ENCODE measurements around the gene BICC1. TPM values are rescaled to one million over a fixed set of nuclear protein-coding genes. Genes with fewer than 3 reads are reported as not detected.

The BICC1 gene
- total RNA-seq, 1 donor from 2014 or later, result 1.1 TPM

DNA sequence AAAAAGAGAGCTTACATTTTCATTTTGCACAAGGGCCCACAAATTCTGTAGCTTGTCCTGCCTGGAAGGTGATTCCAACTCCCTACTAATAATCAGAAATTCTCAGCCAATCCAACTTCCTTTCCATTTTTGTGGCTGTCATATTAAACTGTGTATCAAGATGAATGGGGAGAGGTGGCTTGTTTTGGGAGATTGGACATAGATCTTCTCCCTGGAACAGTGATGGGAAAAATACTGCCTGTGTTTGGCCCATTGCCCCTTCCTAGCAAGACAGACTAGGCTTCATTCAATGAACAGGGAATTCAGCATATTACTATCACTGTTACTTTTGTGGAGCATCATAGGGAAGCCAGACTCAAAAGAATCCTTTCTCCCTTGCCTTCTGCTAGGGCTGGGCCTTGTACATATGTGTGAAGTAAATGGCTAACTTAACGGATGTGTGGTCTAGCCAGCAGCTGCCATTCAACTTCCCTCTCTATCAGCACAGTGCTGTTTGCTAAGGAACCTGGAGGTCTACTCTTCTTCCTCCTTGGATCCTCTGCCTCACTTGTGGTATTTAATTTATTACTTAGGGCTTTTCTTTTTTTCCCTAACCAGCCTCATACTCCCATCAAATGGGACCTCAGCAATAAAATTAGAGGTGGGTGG lies 326.0 kb downstream of the BICC1 start:
- H3K27ac Mint-ChIP-seq (ENCODE audit: unreplicated experiment), result no peak overlapping the region

DNA sequence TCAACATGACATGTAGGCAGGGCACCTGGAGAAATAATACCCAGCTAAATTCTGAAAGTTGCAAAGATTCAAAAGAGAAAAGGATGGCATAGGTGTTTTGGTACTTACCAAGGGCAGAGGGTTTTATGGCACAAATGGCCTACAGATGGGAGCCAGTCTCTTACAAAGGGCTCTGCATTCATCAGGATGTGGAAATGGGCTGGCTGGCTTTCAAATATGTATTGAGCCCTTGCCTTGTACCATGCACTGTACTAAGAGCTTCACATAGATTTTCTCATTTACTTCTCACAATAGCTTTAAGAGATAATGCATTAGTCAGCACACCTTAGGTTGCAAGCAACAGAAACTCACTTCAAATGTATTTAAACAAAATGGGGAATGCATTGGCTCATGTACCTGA lies 327.1 kb downstream of the BICC1 start:
- TF ChIP-seq, protein P1, sequence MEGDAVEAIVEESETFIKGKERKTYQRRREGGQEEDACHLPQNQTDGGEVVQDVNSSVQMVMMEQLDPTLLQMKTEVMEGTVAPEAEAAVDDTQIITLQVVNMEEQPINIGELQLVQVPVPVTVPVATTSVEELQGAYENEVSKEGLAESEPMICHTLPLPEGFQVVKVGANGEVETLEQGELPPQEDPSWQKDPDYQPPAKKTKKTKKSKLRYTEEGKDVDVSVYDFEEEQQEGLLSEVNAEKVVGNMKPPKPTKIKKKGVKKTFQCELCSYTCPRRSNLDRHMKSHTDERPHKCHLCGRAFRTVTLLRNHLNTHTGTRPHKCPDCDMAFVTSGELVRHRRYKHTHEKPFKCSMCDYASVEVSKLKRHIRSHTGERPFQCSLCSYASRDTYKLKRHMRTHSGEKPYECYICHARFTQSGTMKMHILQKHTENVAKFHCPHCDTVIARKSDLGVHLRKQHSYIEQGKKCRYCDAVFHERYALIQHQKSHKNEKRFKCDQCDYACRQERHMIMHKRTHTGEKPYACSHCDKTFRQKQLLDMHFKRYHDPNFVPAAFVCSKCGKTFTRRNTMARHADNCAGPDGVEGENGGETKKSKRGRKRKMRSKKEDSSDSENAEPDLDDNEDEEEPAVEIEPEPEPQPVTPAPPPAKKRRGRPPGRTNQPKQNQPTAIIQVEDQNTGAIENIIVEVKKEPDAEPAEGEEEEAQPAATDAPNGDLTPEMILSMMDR (IDR thresholded peaks at IDR 0.05; ENCODE audit: unreplicated experiment), result no peak
- DNase-seq (ENCODE audit: low spot score), result no peak
- Mint-ChIP-seq H3K9me3 (ENCODE audit: unreplicated experiment) (no peaks in the 10 kb centered on the region), H3K36me3 (ENCODE audit: low read depth, unreplicated experiment) (no peaks in the 10 kb centered on the region), H3K27ac (ENCODE audit: unreplicated experiment) (no peak overlapping the region), H3K4me3 (ENCODE audit: unreplicated experiment) (no peak overlapping the region), H3K4me1 (ENCODE audit: unreplicated experiment) (no peaks in the 10 kb centered on the region), H3K27me3 (ENCODE audit: unreplicated experiment) (peaks cover 1% of the 10 kb centered on the region)

More for the DNA sequence above, 326.0 kb downstream of the BICC1 start:
- no peaks in the 10 kb centered on the region for H3K9me3 Mint-ChIP-seq (ENCODE audit: unreplicated experiment)
- H3K4me3 Mint-ChIP-seq (ENCODE audit: unreplicated experiment), result no peak overlapping the region
- TF ChIP-seq, protein P1 (IDR thresholded peaks at IDR 0.05; ENCODE audit: unreplicated experiment), result no peak
- no peaks in the 10 kb centered on the region for H3K4me1 Mint-ChIP-seq (ENCODE audit: unreplicated experiment)
- H3K36me3 Mint-ChIP-seq (ENCODE audit: low read depth, unreplicated experiment), result no peaks in the 10 kb centered on the region
- peaks cover 1% of the 10 kb centered on the region for H3K27me3 Mint-ChIP-seq (ENCODE audit: unreplicated experiment)
- no peak for DNase-seq (ENCODE audit: low spot score)

DNA sequence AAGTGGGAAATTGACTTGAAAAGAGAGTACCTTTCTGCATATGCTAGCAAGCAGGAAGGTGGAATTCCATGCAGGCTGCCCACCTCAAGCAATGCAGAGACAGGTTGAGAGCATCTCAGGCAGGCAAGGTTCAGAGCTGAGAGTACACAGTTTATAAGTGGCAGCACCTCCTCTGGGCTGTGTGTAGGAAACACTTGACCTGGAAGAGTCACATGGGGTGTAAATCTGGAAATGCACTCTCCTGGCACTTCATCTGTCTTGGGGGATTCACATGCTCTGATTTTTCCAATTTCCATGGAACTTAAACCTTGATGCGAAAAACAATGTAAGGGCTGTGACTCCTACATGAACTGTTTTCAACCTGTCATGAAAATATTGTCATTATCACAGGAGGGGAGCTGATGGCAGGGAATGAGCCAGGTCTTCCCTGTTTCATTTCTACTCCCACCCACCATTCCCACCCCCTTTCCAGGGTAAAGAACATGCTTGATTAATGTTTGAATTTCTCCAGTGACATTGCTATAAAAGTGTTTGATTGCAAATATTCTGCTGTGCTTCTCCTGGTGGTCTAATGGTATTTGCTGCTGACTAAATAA lies 328.3 kb downstream of the BICC1 start:
- DNase-seq (ENCODE audit: low spot score), result no peak
- no peak overlapping the region for H3K27ac Mint-ChIP-seq (ENCODE audit: unreplicated experiment)
- TF ChIP-seq, protein P1 (IDR thresholded peaks at IDR 0.05; ENCODE audit: unreplicated experiment), result no peak

DNA sequence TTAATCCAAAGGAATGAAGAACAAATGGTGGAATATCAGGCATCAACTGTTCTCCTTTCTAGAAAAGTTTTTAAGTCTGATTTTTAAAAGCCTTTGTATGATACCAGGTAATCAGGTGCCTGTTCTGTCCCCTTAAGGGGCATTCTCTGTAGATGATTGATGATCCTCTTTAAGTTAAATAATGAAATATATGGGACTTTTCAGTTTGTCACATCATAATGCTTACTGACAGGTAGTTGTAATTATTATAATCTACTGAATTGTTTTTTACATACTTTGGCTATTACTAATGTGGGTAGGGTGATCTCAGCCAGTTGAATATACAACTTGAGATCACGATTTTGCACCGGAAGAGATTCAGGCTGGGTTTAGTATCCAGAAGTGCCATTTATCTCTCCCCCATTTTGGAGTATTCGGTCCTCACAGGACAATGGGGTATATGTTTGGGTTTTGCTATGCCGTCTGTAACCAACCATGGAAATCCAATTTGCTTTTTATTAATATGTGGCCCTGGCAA lies 330.2 kb downstream of the BICC1 start:
- peaks cover 1% of the 10 kb centered on the region for H3K27me3 Mint-ChIP-seq (ENCODE audit: unreplicated experiment)
- TF ChIP-seq, protein P1 (IDR thresholded peaks at IDR 0.05; ENCODE audit: unreplicated experiment), result no peak
- H3K4me1 Mint-ChIP-seq (ENCODE audit: unreplicated experiment), result no peaks in the 10 kb centered on the region
- H3K36me3 Mint-ChIP-seq (ENCODE audit: low read depth, unreplicated experiment), result no peaks in the 10 kb centered on the region
- no peak for DNase-seq (ENCODE audit: low spot score)
- H3K9me3 Mint-ChIP-seq (ENCODE audit: unreplicated experiment), result no peaks in the 10 kb centered on the region
- H3K27ac Mint-ChIP-seq (ENCODE audit: unreplicated experiment), result no peak overlapping the region
- no peak overlapping the region for H3K4me3 Mint-ChIP-seq (ENCODE audit: unreplicated experiment)

More for the DNA sequence above, 328.3 kb downstream of the BICC1 start:
- peaks cover 1% of the 10 kb centered on the region for H3K27me3 Mint-ChIP-seq (ENCODE audit: unreplicated experiment)
- no peaks in the 10 kb centered on the region for H3K36me3 Mint-ChIP-seq (ENCODE audit: low read depth, unreplicated experiment)
- no peaks in the 10 kb centered on the region for H3K9me3 Mint-ChIP-seq (ENCODE audit: unreplicated experiment)
- no peaks in the 10 kb centered on the region for H3K4me1 Mint-ChIP-seq (ENCODE audit: unreplicated experiment)
- H3K4me3 Mint-ChIP-seq (ENCODE audit: unreplicated experiment), result no peak overlapping the region

DNA sequence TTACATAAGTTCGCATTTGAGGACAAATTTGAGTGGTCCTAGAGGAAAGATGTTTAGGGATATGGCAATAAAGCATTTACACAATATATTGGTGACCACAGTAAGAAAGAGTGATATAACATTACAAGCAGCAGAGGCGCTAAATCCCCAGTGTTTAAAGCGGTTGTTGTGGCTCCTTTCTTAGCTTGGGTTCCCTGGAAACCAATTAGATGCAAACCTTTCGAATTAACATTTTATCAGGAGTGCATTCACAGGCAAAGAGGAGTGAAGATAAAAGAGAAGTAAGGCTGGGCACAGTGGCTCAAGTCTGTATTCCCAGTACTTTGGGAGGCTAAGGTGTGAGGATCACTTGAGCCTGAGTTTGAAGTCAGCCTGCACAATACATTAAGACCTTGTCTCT lies 331.1 kb downstream of the BICC1 start:
- peaks cover 1% of the 10 kb centered on the region for H3K27me3 Mint-ChIP-seq (ENCODE audit: unreplicated experiment)
- H3K27ac Mint-ChIP-seq (ENCODE audit: unreplicated experiment), result no peak overlapping the region
- H3K4me1 Mint-ChIP-seq (ENCODE audit: unreplicated experiment), result no peaks in the 10 kb centered on the region
- DNase-seq (ENCODE audit: low spot score), result no peak
- H3K9me3 Mint-ChIP-seq (ENCODE audit: unreplicated experiment), result no peaks in the 10 kb centered on the region
- TF ChIP-seq, protein P1 (IDR thresholded peaks at IDR 0.05; ENCODE audit: unreplicated experiment), result no peak
- no peak overlapping the region for H3K4me3 Mint-ChIP-seq (ENCODE audit: unreplicated experiment)
- no peaks in the 10 kb centered on the region for H3K36me3 Mint-ChIP-seq (ENCODE audit: low read depth, unreplicated experiment)
